ENCODE data around the gene LRP1B.

LRP1B gene

DNA sequence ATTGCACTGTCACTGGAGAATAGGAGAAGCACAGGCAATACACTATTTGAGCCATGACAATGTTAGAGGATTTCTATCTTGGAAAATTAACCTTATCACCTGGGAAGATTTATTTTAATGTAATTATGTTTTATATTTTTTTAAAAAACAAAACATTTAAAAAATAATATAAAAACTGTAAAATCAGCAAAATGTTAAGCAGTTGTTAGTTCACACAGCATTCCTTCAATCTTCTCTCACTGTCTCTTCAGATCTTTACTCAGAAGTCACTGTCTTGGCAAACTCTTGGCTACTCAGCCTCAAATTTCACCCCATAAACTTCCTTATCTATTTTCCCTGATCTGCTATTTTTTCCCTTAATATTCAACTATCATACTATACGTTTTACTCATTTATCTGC, 1322.6 kb downstream of the LRP1B start:
- DNase-seq (ENCODE audit: low read depth): no peak

DNA sequence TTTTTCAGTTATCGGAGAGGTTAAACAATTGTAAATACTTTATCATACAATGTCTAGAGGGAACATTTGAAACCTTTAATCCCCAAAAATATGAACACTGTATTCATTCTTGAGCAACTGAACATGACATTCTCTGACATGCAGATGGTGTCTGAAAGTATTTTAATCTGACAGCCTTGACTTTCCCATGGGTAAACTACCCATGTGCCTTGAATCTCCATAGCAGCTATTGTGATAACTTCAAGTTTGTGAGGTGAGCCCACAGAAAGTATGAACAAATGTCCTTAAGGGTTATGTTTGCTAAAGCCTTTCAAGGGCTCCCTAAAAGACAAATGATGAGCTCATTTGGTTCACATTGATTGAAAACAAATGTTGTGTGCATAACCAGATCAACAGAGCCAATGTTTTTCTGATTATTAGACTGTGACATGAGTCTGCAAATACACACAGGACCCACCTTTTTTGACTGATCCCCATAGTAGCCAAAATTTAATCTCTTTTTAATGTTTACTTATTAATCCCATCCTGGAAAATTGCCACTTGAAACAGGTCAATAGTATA, 1326.0 kb downstream of the LRP1B start:
- DNase-seq (ENCODE audit: low read depth): no peak

DNA sequence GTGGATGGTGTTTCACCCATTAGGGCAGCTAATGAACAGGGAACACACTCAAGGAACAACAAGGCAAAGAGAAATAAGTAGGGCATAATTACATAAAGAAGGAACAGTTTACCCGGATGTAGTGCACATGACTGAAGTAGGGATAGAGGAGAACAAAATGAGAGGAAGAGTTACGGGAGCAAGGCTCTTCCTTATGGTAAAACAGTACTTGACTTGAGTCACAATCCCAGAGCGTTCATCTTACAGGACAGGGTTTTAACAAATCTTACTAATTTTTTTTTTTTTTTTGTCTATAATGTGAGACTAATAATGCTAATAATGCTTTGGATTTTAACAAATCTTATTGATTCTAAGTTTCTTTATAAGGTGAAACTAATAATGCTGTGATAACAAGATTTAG, 1329.5 kb downstream of the LRP1B start:
- no peak for DNase-seq (ENCODE audit: low read depth)

DNA sequence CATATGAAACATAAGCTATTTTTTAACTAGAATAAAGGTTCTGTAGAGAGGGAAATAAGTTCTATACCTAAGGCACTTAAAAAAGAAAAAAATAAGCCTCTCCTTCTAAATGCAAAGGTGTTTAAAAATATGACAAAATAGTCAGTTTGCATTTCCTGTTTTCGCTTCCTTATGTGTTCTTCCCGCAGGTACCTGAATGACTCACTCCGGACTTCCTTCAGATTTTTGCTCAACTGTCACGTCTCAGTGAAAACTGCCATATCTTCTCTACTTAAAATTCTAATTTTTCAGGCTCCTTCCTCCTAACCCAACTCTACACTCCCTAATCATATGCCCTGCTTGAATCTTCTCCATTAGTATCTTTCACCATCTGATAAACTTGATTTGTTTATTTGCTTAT, 1333.1 kb downstream of the LRP1B start:
- DNase-seq (ENCODE audit: low read depth): no peak

DNA sequence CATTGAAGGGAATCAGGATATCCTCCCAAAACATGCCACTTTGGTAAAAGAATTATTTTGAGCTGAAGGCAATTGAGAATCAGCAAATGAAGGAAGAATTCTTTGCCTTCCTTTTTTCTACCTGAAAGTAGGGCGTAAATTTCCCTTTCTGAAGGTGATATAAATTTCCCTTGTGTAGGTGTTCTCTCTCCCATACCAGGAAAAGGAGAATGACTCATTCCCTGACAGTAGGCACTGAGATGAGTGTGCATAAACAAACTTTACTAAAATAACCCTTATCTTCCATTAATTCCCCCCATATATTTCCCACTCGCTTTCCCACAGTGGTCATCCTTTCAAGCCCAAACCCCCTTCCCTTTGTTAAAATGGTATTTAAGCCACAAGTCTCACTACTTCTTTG, 1339.0 kb downstream of the LRP1B start:
- DNase-seq (ENCODE audit: low read depth): no peak

DNA sequence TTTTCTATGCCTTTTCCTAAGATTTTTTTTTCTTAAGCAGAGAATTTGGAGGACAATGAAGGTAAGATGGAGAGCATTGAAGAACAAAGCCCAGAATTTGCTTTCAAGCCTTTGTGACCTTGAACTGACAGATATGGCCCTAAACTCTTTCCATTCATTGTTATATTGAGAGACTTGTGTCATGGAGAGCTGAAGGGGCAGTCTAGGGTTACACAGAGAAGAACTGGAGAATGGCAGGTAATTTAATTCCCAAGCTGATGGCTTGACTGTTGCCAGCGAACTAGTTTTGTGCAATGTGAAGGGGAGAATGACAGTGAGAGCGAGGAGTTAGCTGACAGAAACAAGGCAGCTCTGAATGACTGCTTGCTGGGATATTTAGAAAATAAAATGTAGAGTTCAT, 1344.2 kb downstream of the LRP1B start:
- no peak for DNase-seq (ENCODE audit: low read depth)

DNA sequence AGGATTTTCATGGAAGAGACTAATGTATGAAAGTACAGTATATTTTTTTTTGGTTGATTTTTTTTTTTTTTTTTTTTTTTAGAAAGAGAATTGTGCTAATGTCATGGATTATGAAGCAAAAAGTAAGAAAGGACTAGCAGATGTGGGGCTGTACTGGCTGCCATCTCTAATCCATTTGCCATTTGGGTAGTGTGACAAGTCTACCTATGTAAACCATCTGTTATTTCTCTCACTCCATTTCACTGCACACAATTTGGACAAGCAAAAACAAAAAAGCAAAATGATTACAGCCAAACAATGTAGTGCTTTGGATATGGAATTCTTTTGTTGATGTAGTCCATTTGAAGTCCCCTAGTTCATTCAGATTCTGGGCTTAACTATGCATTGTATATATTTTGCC, 1355.4 kb downstream of the LRP1B start:
- DNase-seq (ENCODE audit: low read depth): no peak

DNA sequence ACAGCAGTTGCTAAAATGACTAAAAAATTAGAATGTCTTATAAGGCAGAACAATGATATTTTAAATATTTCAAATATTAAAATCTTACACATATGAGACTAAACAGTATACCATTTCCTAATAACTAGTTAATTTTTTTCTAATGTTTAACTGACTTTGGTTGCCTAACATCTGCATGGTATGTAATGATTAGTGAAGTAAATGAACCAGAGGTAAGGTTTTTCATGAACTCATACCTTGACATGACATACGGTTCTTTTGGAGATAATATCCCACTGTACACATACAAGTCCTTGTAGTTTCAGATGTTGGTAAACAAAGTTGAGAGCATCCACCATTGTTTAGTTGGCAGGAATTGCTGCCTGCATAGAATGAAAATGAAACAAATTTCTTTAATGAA, 1360.2 kb downstream of the LRP1B start:
- DNase-seq (ENCODE audit: low read depth): no peak

DNA sequence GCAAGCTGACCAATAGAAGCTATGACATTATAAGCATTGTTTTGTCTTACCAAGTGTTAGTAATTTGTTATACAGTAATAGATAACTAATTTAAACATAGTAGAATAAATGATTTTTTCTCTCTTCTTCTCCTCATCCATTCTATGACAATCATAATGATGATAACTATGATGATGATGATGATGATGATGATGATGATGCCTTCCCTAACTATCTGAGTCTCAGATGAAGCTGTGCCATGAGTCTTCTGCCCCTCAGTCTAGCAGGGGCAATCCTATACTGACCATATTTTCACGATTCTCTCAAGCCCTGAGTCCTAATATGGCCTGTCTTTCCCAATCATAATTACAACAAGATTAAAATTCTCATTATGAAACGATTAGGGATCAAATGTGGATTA, 1369.0 kb downstream of the LRP1B start:
- DNase-seq (ENCODE audit: low read depth): no peak

DNA sequence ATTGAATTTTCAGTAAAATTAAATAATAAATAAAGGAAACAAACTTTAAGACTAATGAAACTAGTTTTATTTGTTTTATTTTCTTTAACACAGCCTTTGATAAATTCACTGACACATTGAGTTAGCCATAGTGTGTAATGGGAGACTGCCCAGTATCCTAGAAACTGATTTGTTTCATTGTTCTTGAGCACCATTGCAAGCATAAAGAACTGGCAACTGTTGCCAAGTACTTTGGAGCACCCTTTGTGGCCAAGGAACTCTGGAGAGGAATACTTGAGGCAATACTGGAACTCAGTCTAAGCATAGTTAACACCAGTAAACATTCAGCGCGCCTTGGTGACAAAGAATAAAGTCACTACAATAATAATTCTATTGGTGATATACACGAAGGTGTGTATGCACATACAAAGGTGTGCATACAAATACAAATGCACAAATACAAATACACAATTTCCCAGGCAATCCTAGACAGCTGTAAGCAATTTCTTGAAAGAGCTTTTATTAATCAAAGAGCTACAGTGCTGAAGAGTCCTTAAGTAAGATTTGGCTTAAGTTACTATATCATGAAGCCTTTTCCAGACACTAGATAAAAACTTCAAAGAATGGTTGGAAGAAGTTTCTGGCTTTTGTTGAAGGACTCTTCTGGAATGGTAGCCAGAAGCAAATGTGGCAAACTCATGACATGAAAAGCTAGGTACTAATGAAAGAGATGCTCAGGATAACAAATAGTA, 1371.2 kb downstream of the LRP1B start:
- no peak for DNase-seq (ENCODE audit: low read depth)

DNA sequence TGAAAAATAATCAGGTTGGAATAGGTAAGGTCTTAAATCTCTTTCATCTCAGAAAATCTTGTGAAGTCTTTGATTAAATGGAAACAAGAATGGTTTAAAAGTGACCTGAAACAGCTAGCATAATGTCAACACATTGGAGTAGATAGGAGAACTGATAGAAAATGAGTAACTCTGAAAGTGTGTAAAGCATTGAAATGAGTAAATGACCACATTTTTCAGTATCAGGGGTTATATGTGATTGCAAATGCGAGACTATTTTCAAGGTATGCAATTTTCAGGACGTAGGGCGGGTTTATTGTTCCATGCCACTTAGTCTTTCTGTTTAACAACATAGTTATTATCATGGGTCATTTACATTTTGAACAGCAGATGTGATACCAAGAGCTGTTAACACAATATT, 1383.2 kb downstream of the LRP1B start:
- DNase-seq (ENCODE audit: low read depth): no peak

DNA sequence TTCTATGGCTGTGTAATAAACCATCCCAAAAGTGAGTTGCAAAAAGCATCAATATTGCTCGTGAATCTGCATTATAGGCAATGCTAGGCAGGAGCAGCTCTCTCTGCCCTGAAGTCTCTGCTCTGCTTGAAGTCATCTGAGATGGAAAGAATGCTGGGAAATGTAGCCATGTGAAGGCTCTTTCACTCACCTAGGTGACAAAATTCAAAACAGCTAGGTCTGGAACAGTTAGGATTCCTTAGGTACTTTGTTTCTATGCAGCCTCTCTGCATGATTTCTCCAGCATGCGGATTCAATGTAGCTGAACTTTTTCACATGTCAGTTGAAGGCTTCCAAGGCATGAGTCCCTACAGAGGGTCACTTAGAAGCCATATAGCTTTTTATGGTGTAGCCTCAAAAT, 1383.7 kb downstream of the LRP1B start:
- DNase-seq (ENCODE audit: low read depth): no peak

DNA sequence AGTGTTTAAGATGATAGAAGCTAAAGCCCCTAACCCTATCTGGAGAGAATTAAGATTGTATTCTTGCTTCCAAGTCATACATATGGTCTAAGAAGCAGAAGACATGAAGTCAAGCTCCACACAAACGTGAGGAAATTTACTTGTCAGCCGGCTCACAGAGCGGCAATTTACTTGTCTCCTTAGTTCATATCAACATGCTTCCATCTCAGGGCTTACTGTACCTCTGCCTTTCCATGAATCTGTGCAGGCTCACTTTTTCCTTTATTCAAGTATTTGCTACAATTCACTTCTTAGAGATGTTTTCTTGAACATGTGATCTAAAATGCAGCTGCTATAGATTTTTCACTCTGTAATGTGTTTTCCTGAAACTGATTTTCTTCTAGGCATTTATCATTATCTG, 1386.4 kb downstream of the LRP1B start:
- DNase-seq (ENCODE audit: low read depth): no peak

DNA sequence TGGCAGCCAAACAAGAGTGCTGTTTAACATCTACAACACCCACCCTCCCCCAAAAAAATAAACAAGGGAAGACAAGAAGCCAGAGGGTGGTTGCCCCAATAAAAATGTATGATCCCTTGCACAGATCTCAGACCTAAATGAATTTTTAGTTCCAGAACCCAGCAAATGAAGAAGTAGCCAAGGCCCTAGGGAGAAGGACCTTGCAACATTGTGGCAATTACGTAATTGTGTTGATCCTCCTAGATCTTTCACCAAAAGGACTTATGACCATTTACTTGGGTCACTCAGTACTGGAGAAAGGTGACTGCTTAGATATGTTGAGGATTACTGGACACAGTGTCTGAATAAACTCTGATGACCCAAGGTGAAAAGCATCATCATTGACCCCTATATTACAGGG, 1393.8 kb downstream of the LRP1B start:
- DNase-seq (ENCODE audit: low read depth): no peak

DNA sequence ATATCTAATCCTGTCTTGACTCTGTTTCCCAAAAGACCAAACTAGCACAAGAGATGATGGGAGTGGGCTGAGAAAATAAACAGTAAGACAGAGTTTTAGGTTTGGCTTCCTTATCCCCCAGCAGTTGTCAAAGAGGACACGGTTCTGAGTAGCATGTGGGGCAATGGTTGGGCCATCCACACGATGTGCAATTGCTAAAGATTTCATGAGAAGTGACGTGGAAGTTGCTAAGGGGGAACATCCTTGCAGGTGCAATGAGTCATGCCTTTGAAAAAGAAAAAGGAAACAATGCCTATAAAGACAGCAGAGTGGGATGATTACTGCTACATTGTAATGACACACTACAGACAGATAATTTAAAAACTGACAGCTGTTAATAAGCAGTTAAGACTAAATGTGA, 1395.8 kb downstream of the LRP1B start:
- DNase-seq (ENCODE audit: low read depth): no peak

DNA sequence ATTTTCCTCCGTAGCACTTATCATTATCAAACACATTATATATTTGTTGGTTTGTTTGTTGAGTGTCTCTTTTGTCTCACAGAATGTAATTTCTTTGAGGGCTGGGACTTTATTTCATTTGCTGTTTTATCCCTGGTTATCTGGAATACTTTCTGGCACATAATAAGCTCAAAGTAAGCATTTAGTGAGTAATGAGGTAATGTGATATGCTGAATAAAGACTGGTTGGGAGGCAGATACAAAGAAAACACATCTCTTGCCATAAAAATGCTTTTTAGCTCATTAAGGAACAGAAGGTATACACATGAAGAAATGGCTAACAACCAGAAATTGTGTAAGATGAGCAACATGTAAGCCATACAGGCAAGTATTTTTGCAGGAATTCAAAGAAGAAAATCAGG, 1411.8 kb downstream of the LRP1B start:
- no peak for DNase-seq (ENCODE audit: low read depth)

DNA sequence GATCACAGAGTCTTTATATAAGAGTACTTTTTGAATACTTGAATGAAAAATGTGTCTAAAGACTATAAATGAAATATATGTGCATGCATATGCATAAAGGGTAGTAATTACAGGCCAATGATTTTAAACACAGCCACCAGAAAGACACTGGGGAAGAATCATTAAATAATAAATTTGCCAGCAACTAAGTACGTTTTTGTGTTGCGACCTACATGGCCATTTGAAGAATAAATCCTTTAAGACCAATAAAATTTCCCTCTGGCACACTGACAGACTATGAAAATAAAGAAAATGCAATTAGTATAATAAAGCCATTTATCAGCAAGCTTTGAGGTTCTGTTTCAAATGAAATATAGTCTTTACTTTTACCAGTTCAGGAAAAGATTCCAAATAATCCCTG, 1413.3 kb downstream of the LRP1B start:
- no peak for DNase-seq (ENCODE audit: low read depth)

DNA sequence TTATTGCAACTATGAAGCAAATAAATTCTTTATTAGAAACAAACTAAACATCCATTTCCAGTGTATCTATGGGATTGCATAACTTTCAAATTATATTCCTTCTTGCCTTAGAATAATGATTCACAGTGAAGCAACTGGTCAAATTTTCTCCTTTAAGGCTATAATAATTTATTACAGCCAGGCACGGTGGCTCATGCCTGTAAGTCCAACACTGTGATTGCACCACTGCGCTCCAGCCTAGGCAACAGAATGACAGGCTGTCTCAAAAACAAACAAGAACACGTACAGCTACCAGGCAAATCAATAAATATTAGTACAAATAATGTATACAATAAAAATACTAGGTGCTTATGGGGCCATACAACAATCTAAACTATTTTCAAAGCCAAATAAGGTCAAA, 1416.2 kb downstream of the LRP1B start:
- DNase-seq (ENCODE audit: low read depth): no peak

DNA sequence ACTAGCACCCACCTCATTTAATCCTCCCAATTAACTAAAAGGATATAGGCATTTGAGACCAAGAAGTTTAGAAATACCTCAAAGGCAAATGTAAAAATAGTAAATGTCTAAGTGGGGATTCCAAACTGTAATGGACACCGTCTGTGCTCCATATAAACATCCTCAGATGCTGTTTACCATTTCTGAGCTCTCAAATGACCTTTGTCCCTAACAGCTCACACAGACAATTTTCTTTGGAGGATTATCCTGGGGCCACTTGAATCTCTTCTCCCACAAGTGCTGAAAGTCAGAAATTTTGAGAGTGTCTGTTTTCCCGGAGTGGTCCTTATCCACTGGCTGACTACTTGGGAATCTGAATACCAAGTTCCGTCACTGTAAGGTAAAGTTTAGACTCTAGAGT, 1418.9 kb downstream of the LRP1B start:
- DNase-seq (ENCODE audit: low read depth): no peak

DNA sequence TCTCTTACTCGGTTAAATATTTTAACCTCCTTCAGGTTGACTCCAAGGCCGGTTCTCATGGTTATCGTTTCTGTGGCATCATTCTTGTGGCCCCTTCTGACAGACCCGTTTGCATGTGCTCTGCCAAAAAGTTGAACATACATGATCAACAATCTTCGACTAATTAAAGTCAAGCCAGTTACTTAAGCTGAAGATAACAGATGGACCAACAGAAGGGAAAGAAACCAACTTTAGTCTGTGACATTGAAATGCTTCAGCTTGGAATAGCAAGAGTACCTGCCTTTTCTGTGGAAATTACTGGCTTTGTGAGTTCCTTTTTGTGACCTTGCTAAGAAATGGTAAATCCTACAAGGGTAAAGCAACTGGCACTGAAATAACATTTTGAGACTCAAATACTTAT, 1429.1 kb downstream of the LRP1B start:
- DNase-seq (ENCODE audit: low read depth): no peak

DNA sequence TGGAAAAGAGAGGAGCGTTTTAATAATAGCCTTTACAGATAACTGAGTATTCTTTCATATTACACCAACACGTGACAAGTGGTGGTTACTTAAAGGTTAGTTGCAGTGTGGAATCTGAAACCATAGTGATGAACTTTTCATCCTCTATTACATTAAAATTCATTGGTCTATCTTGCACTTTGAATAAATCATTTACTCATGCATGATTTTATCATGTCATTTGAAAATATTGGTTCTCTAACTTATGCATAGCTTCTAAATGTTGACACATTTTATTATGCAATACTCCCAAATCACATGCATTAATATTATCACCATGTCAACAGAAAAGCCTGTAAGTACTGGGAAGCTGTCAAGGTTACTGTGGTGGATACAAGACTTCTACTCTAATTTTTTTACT, 1432.2 kb downstream of the LRP1B start:
- no peak for DNase-seq (ENCODE audit: low read depth)

DNA sequence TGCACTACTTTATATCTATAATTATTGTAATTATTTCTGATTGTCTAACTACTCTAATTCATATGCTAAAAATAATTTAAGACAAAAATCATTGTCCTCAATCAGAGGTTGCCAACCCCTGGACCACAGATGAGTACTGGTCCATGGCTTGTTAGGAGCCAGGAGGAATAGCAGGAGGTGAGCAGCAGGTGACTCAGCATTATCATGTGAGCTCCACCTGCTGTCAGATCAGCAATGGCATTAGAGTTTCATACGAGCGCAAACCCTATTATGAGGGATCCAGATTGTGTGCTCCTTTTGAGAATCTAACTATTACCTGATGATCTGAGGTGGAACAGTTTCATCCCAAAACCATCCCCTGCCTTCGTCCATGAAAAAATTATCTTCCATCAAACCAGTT, 1434.4 kb downstream of the LRP1B start:
- DNase-seq (ENCODE audit: low read depth): no peak

DNA sequence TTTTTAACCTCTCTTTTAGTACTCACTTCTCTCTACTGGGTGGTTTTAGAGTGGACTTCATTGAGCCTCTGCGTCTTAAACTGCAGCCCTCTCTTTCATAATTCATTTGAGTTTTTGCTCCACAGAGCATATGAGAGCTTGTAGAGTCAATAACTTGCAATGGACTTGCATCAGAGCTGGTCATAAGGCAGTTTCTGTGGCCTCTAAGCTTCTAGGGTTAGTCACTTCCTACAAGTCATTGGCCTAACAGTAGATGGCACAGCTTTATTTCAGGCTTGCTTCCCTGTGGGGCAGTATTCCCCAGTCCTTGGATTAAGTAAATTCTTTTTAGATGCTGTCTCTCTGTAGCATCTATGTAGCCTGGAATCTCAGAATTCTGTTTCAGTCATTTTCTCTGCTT, 1435.7 kb downstream of the LRP1B start:
- DNase-seq (ENCODE audit: low read depth): peak; percentile 13

DNA sequence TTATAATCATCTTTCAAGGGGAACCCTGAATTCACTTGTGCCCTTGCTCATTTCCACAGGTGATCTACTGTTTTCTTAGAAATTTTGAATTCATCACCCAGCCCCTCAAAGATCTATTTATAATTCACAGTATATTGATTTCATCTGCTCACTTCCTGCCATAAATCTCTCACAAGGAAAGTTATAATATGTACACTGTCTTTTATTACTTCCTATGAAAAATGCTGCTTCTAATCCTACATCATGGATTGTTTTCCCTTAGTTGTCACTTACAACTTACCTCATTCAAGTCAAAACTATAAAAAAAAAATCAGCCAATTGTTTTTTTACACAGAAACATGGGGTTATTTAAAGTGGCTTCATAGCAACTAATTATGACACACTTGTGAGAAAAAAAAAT, 1443.0 kb downstream of the LRP1B start:
- no peak for DNase-seq (ENCODE audit: low read depth)

Data from EH (cell line).